NT2/D1 (cell line): Measurements from ENCODE around the gene EMP1.

Experiments
- DNase-seq: peaks from one replicate; pipeline ENCODE4 v3.0.0-alpha.2; 2011; ENCODE audit warnings: low read depth, low spot score
- H3K27me3 ChIP-seq: 2 replicates; pipeline ENCODE4 v1.6.0; 2011; ENCODE audit warnings: mild to moderate bottlenecking; ENCODE audit not compliant: insufficient read length, insufficient read depth
- H3K36me3 ChIP-seq: 2 replicates; pipeline ENCODE4 v1.6.1; 2011; ENCODE audit warnings: mild to moderate bottlenecking, low read length, mixed read lengths; ENCODE audit not compliant: insufficient read depth, insufficient read length
- H3K4me1 ChIP-seq: 2 replicates; pipeline ENCODE4 v1.5.1; 2011; ENCODE audit not compliant: insufficient read depth, insufficient read length
- H3K4me3 ChIP-seq: 2 replicates; pipeline ENCODE4 v1.5.1; 2011; ENCODE audit warnings: low read depth; ENCODE audit not compliant: insufficient read length
- H3K9ac ChIP-seq: 2 replicates; pipeline ENCODE4 v1.6.0; 2011; ENCODE audit warnings: low read depth; ENCODE audit not compliant: insufficient read length
- H3K9me3 ChIP-seq: 2 replicates; pipeline ENCODE4 v1.5.1; 2011; ENCODE audit warnings: mild to moderate bottlenecking, low read length; ENCODE audit not compliant: insufficient read depth
- SUZ12 ChIP-seq: IDR thresholded peaks from 2 replicates; pipeline ENCODE4 v1.6.1; 2011; ENCODE audit not compliant: insufficient read length, insufficient read depth; ENCODE audit errors: extremely low read depth
- YY1 ChIP-seq: IDR thresholded peaks from 2 replicates; pipeline ENCODE4 v1.6.1; 2011; ENCODE audit not compliant: insufficient read length, insufficient read depth
- ZNF274 ChIP-seq: IDR thresholded peaks from 2 replicates; pipeline ENCODE4 v1.6.1; 2011; ENCODE audit warnings: mild to moderate bottlenecking, low read depth, low read length

EMP1 gene

DNA sequence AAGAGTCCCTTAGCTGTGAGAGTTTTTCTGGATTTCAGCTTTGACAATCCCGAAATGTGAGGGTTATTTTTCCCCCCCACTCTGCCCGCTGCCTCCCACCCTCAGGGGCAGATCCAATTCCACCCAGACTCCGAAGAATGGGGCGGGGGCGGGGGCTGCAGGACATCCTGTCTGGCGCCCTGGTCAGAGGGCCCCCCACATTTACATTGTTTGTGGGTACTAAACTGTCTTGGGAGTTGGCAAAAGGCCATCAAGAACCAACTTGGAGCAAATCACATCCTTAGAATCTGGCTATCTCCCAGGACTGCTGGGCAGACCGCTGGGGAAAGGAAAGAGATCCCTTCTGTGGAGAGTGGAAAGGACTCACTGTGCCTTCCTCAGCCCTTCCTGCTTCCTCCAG is 2.4 kb downstream of the EMP1 start:
- no peaks in the 10 kb centered on the region for H3K9me3 ChIP-seq
- H3K4me3 ChIP-seq = no peak overlapping the region
- no peaks in the 10 kb centered on the region for H3K36me3 ChIP-seq
- no peak for TF ChIP-seq YY1
- no peak for TF ChIP-seq SUZ12
- no peak overlapping the region for H3K9ac ChIP-seq
- peaks cover 5% of the 10 kb centered on the region for H3K27me3 ChIP-seq
- DNase-seq = no peak
- H3K4me1 ChIP-seq = peaks cover 7% of the 10 kb centered on the region

GRCh38 chr12:13199592-13199991 is 3.1 kb downstream of the EMP1 start:
- TF ChIP-seq SUZ12 (no peak), YY1 (no peak), ZNF274 (no peak)
- Histone ChIP-seq H3K4me3 (no peak overlapping the region), H3K9ac (no peak overlapping the region)

DNA sequence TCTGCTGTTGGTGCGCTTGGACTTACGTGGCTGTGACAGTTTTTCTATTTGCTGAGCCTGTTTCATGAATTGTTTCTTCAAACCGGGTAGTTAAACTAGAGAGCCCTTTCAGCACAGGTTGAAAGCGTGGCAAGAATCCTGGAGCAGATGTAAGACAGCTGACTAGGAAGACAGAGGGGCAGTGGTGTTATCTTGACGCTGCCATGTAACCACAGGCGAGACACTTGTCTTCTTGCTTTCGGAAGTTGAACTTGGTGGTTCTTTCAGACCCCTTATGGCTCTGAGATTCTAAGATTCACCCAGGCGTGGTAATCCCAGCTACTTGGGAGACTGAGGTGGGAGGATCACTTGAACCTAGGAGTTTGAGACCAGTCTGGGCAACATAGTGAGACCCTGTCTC is 4.3 kb downstream of the EMP1 start:
- H3K9ac ChIP-seq = no peak overlapping the region
- peaks cover 5% of the 10 kb centered on the region for H3K27me3 ChIP-seq
- H3K4me3 ChIP-seq = no peak overlapping the region
- H3K36me3 ChIP-seq = no peaks in the 10 kb centered on the region
- peaks cover 12% of the 10 kb centered on the region for H3K4me1 ChIP-seq
- TF ChIP-seq SUZ12 (no peak), ZNF274 (no peak), YY1 (no peak)
- no peaks in the 10 kb centered on the region for H3K9me3 ChIP-seq
- DNase-seq = no peak

More at GRCh38 chr12:13199592-13199991, 3.1 kb downstream of the EMP1 start:
- H3K9me3 ChIP-seq = no peaks in the 10 kb centered on the region
- no peaks in the 10 kb centered on the region for H3K36me3 ChIP-seq
- H3K4me1 ChIP-seq = peaks cover 10% of the 10 kb centered on the region
- H3K27me3 ChIP-seq = peaks cover 5% of the 10 kb centered on the region
- no peak for DNase-seq

DNA sequence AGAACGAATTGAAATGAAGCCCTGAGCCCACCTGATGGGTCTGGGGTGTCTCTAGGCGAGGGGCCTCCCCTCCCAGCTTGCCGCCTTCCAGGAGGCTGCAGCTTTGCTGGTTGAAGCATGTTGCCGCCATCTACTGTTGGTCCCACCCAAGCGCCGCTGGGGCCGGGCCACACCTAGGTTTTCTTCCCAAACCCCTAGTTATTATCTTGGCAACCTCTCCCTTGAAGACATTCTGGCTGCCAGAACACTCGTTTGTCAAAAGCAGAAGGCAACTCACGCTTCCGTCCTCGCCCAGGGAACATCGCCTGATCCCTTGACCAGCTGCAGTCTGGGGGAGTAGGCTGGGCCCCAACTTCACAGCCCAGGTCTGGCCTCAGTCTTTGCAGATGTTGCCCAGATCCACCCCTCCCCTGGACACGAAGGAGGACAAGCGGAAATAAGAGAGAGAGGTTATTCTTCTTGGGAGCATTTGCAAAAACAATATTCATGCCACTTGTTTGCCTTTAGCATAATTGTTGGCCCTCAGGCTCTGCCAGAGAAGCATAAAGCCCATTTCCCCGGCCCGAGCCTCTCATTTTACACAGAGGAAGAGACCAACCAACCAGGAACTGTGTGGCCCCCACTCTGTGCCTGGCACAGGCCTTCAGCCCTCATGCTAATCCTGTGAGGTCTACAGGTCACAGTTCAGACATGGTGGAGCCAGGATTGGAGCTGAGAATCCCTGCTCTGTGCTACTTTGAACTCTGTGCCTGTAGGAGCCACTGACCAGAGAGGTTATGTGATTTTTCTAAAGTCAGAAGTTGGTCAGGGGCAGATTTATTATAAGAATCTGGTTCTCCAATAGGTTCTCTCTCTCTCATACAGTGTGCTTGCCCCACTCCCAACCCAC is 6.8 kb downstream of the EMP1 start:
- H3K4me1 ChIP-seq = peaks cover 15% of the 10 kb centered on the region
- TF ChIP-seq YY1 (no peak), ZNF274 (no peak), SUZ12 (no peak)
- H3K36me3 ChIP-seq = no peaks in the 10 kb centered on the region
- no peak overlapping the region for H3K4me3 ChIP-seq
- H3K27me3 ChIP-seq = peaks cover 5% of the 10 kb centered on the region
- peak; percentile 83 for DNase-seq
- H3K9ac ChIP-seq = no peak overlapping the region
- no peaks in the 10 kb centered on the region for H3K9me3 ChIP-seq

- Histone ChIP-seq H3K4me3 (no peak overlapping the region), H3K4me1 (peaks cover 19% of the 10 kb centered on the region), H3K27me3 (peaks cover 5% of the 10 kb centered on the region), H3K9me3 (no peaks in the 10 kb centered on the region), H3K9ac (no peak overlapping the region), H3K36me3 (no peaks in the 10 kb centered on the region)
- TF ChIP-seq SUZ12 = no peak
- no peak for TF ChIP-seq ZNF274
- DNase-seq = peak; percentile 71
Observed at GRCh38 chr12:13204428-13204827, 7.9 kb downstream of the EMP1 start.

- no peak overlapping the region for H3K4me3 ChIP-seq
- H3K27me3 ChIP-seq = peaks cover 5% of the 10 kb centered on the region
- TF ChIP-seq SUZ12 (no peak), YY1 (no peak), ZNF274 (no peak)
- H3K4me1 ChIP-seq = peaks cover 19% of the 10 kb centered on the region
- no peaks in the 10 kb centered on the region for H3K36me3 ChIP-seq
- H3K9ac ChIP-seq = no peak overlapping the region
- no peaks in the 10 kb centered on the region for H3K9me3 ChIP-seq
- DNase-seq = no peak
Observed at GRCh38 chr12:13205809-13206559, 9.5 kb downstream of the EMP1 start.

DNA sequence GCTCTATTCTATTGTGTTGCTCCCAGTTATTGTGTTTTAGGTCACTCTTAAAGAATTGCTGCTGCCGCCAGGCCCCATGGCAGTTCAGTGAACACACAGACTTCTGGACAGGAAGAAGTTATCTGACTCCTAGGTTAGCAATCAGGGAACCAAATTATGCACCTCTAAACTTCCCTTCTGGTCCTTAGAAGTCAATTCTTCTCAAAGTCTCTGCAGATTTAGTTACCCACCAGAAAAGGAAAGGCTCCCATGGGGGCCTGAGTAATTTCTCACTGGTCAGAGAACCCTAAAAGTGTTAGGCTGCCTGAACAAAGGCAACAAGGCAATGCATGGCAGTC is 10.0 kb downstream of the EMP1 start:
- Histone ChIP-seq H3K27me3 (peaks cover 5% of the 10 kb centered on the region), H3K36me3 (no peaks in the 10 kb centered on the region), H3K9me3 (no peaks in the 10 kb centered on the region), H3K4me1 (peaks cover 19% of the 10 kb centered on the region), H3K9ac (no peak overlapping the region), H3K4me3 (no peak overlapping the region)
- DNase-seq = no peak
- no peak for TF ChIP-seq YY1
